SK-N-SH (cell line): ENCODE measurements around the gene MS4A3. TPM values are rescaled to one million over a fixed set of nuclear protein-coding genes. Genes with fewer than 3 reads are reported as not detected.
"Not testable (repeated sequence)": the region's sequence is repeated elsewhere in the genome, so short reads cannot be mapped to it uniquely, and the experiment has no call there.

Experiments used
- CTCF ChIA-PET: fragments of 300-600, 350-600 bp; formaldehyde crosslinking; extraction: SDS; loops from one replicate; lab custom pipeline; 2021; lab: Yijun Ruan, JAX
- POLR2A ChIA-PET: fragments of 350-600 bp; sonication (Branson Sonifier 250); formaldehyde crosslinking; extraction: SDS; loops from one replicate; lab custom pipeline; 2020; ENCODE audit warnings: antibody characterized with exemption, inconsistent platforms; lab: Yijun Ruan, JAX
- DNase-seq: peaks from one replicate; pipeline ENCODE4 v3.0.0; 2012
- H2AFZ ChIP-seq: fragments of 200-600 bp; sonication (generic); 2 replicates; pipeline ENCODE4 v1.8.1; 2016; ENCODE audit warnings: antibody characterized with exemption, mild to moderate bottlenecking, low read depth
- H3F3A ChIP-seq: fragments of 200-600 bp; sonication (generic); replicated peaks from 2 replicates; pipeline ENCODE3; 2016; ENCODE audit warnings: antibody characterized with exemption, mild to moderate bottlenecking; ENCODE audit not compliant: insufficient read depth
- H3K27ac ChIP-seq, 2 experiments: fragments of 200-500 bp in 1 of 2; fragments of 200-600 bp in 1 of 2; sonication (Bioruptor generic) in 1 of 2; sonication (generic), shearing (Covaris generic) in 1 of 2; 2 replicates each; pipeline versions ENCODE4 v1.5.1 to v1.6.1; 2014 to 2016; ENCODE audit warnings: low read depth in 2 of 2, inconsistent platforms in 1 of 2, low read length in 1 of 2, mild to moderate bottlenecking in 1 of 2, mixed read lengths in 1 of 2
- H3K27me3 ChIP-seq: fragments of 200-600 bp; sonication (generic), shearing (Covaris generic); 2 replicates; pipeline ENCODE4 v1.6.1; 2016; ENCODE audit warnings: mixed run types; ENCODE audit not compliant: insufficient read depth
- H3K36me3 ChIP-seq, 2 experiments: fragments of 200-500 bp in 1 of 2; fragments of 200-600 bp in 1 of 2; sonication (Bioruptor generic) in 1 of 2; sonication (generic) in 1 of 2; replicated peaks in 1 of 2; 2 replicates each; pipeline versions ENCODE3 to v1.5.1; 2014 to 2016; ENCODE audit warnings: low read length in 1 of 2, mild to moderate bottlenecking in 1 of 2; ENCODE audit not compliant: insufficient read depth in 2 of 2, control insufficient read depth in 1 of 2
- H3K4me1 ChIP-seq, 2 experiments: fragments of 200-500 bp in 1 of 2; fragments of 200-600 bp in 1 of 2; sonication (Bioruptor generic) in 1 of 2; sonication (generic), shearing (Covaris generic) in 1 of 2; 2 replicates each; pipeline versions ENCODE4 v1.5.1 to v1.6.1; 2014 to 2016; ENCODE audit warnings: low read depth in 1 of 2, low read length in 1 of 2, mixed run types in 1 of 2; ENCODE audit not compliant: insufficient read depth in 2 of 2, control insufficient read depth in 1 of 2
- H3K4me2 ChIP-seq: fragments of 200-600 bp; sonication (generic), shearing (Covaris generic); 2 replicates; pipeline ENCODE4 v1.6.1; 2017; ENCODE audit warnings: mixed run types
- H3K4me3 ChIP-seq, 2 experiments: fragments of 200-500 bp in 1 of 2; fragments of 200-600 bp in 1 of 2; sonication (Bioruptor generic) in 1 of 2; sonication (generic), shearing (Covaris generic) in 1 of 2; 2 replicates each; pipeline versions ENCODE4 v1.5.1 to v1.8.1; 2014 to 2016; ENCODE audit warnings: low read depth in 2 of 2, inconsistent platforms in 1 of 2, low read length in 1 of 2, mild to moderate bottlenecking in 1 of 2, mixed read lengths in 1 of 2, moderate library complexity in 1 of 2
- H3K79me2 ChIP-seq: fragments of 200-600 bp; sonication (generic); 2 replicates; pipeline ENCODE4 v1.8.1; 2017; ENCODE audit warnings: mild to moderate bottlenecking; ENCODE audit not compliant: insufficient read depth
- H3K9ac ChIP-seq: fragments of 200-600 bp; sonication (generic); 2 replicates; pipeline ENCODE4 v1.6.1; 2017; ENCODE audit warnings: mixed run types
- H3K9me2 ChIP-seq: fragments of 200-600 bp; sonication (generic); 2 replicates; pipeline ENCODE4 v1.6.1; 2017; ENCODE audit warnings: mixed run types
- H3K9me3 ChIP-seq: fragments of 200-600 bp; sonication (generic); 2 replicates; pipeline ENCODE4 v1.6.1; 2017; ENCODE audit warnings: mixed run types, mild to moderate bottlenecking, moderate library complexity
- H4K20me1 ChIP-seq: fragments of 200-600 bp; sonication (generic); 2 replicates; pipeline ENCODE4 v1.6.1; 2017; ENCODE audit warnings: mild to moderate bottlenecking, mixed run types; ENCODE audit not compliant: insufficient read depth
- CTCF ChIP-seq: fragments of 200-600 bp; sonication (generic); IDR thresholded peaks from 2 replicates; pipeline ENCODE4 v1.6.1; 2017; ENCODE audit warnings: antibody characterized with exemption, mild to moderate bottlenecking, moderate library complexity
- ELF1 ChIP-seq: IDR thresholded peaks from 2 replicates; pipeline ENCODE4 v1.4.0; 2012
- EP300 ChIP-seq, 2 experiments: IDR thresholded peaks; 2 replicates each; pipeline versions ENCODE4 v1.4.0 to v1.6.1; 2012; ENCODE audit warnings: borderline replicate concordance in 1 of 2, low read depth in 1 of 2, low read length in 1 of 2
- EZH2phosphoT487 ChIP-seq: fragments of 200-600 bp; sonication (generic); IDR thresholded peaks from 2 replicates; pipeline ENCODE4 v1.6.1; 2017; ENCODE audit warnings: low read depth, mixed run types, mild to moderate bottlenecking, antibody characterized with exemption, moderate library complexity, borderline replicate concordance
- JUND ChIP-seq: IDR thresholded peaks from 2 replicates; pipeline ENCODE4 v1.4.0; 2012
- MEF2A ChIP-seq: IDR thresholded peaks from 2 replicates; pipeline ENCODE4 v1.4.0; 2012; ENCODE audit warnings: low read depth, borderline replicate concordance
- PBX3 ChIP-seq: IDR thresholded peaks from 2 replicates; pipeline ENCODE4; 2012
- RAD21 ChIP-seq: IDR thresholded peaks from 2 replicates; pipeline ENCODE4 v1.6.1; 2012; ENCODE audit warnings: mild to moderate bottlenecking, low read length
- SIN3A ChIP-seq: IDR thresholded peaks from 2 replicates; pipeline ENCODE4 v1.6.1; 2012; ENCODE audit warnings: low read depth, mild to moderate bottlenecking, low read length, moderate library complexity, borderline replicate concordance
- SMC3 ChIP-seq: IDR thresholded peaks from 2 replicates; pipeline ENCODE4 v1.6.1; 2012; ENCODE audit warnings: low read depth, low read length, improper control_type of control experiment
- USF2 ChIP-seq: fragments of 150-350 bp; IDR thresholded peaks from 2 replicates; pipeline ENCODE4 v1.6.1; 2017; ENCODE audit warnings: antibody characterized with exemption, low read length, low read depth, borderline replicate concordance
- YY1 ChIP-seq: IDR thresholded peaks from 2 replicates; pipeline ENCODE4 v1.4.0; 2012; ENCODE audit warnings: low read depth, mild to moderate bottlenecking
- WGBS: methylation state at CpG from one replicate; pipeline ENCODE4 v1.1.6; 2017; ENCODE audit warnings: low lambda C conversion rate; 5-methylcytosine and 5-hydroxymethylcytosine counted together
- polyA plus RNA-seq, 3 experiments: library from polyadenylated mRNA; depleted of rRNA; stranded (reverse); fragments of >200 nt; gene quantifications; 2 replicates each; pipeline ENCODE4 v1.2.3, GENCODE V29; 2012

The MS4A3 gene
- polyA plus RNA-seq, 1 of the 3 experiments (the other 2 are of a cell fraction): not detected

- ChIA-PET POLR2A (no interaction called here), CTCF (no interaction called here)
- 24% methylated on average over 8 of the region's 8 CpGs for WGBS
- H3K36me3 ChIP-seq: no peaks in the 10 kb centered on the region
- H2AFZ ChIP-seq: no peak within 1 kb of the TSS
- no peaks in the 10 kb centered on the region for H3K9me2 ChIP-seq
- H3F3A ChIP-seq: no peaks in the 10 kb centered on the region
- H4K20me1 ChIP-seq: no peaks in the 10 kb centered on the region
- H3K4me3 ChIP-seq: no peak within 1 kb of the TSS
- H3K4me2 ChIP-seq: no peak within 1 kb of the TSS
- no peak within 1 kb of the TSS for H3K9ac ChIP-seq
- H3K9me3 ChIP-seq: no peaks in the 10 kb centered on the region
- H3K4me1 ChIP-seq: no peaks in the 10 kb centered on the region
- no peak for TF ChIP-seq PBX3
- no peaks in the 10 kb centered on the region for H3K27me3 ChIP-seq
- DNase-seq: no peak
- H3K79me2 ChIP-seq: no peaks in the 10 kb centered on the region
- H3K27ac ChIP-seq: no peak within 1 kb of the TSS
Measured at GRCh38 chr11:60040109-60040508, 16.4 kb upstream of the MS4A3 start, which contains the start of gene OOSP2. OOSP2 (plus strand) TSS chr11:60040409; CDS start chr11:60040460, 51 bp downstream.

DNA sequence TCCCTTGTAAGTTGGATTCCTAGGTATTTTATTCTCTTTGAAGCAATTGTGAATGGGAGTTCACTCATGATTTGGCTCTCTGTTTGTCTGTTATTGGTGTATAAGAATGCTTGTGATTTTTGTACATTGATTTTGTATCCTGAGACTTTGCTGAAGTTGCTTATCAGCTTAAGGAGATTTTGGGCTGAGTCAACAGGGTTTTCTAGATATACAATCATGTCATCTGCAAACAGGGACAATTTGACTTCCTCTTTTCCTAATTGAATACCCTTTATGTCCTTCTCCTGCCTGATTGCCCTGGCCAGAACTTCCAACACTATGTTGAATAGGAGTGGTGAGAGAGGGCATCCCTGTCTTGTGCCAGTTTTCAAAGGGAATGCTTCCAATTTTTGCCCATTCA lies 6.0 kb upstream of the MS4A3 start:
- H3K9me3 ChIP-seq, DNase-seq, H3K27me3 ChIP-seq, H3F3A ChIP-seq, H3K4me2 ChIP-seq, H2AFZ ChIP-seq, CTCF ChIA-PET, H3K79me2 ChIP-seq, H3K4me1 ChIP-seq, H3K9me2 ChIP-seq, H4K20me1 ChIP-seq, H3K4me3 ChIP-seq, H3K36me3 ChIP-seq, POLR2A ChIA-PET, H3K27ac ChIP-seq, H3K9ac ChIP-seq: not testable (repeated sequence)

GRCh38 chr11:60050839-60051238 lies 5.6 kb upstream of the MS4A3 start:
- POLR2A ChIA-PET, H3K4me1 ChIP-seq, H3K27ac ChIP-seq, DNase-seq, H3K4me3 ChIP-seq, H4K20me1 ChIP-seq, H3K9ac ChIP-seq, H2AFZ ChIP-seq, H3F3A ChIP-seq, H3K36me3 ChIP-seq, H3K27me3 ChIP-seq, H3K79me2 ChIP-seq, H3K9me2 ChIP-seq, CTCF ChIA-PET, H3K9me3 ChIP-seq, H3K4me2 ChIP-seq: not testable (repeated sequence)
- WGBS: 30% methylated on average over 3 of the region's 3 CpGs

DNA sequence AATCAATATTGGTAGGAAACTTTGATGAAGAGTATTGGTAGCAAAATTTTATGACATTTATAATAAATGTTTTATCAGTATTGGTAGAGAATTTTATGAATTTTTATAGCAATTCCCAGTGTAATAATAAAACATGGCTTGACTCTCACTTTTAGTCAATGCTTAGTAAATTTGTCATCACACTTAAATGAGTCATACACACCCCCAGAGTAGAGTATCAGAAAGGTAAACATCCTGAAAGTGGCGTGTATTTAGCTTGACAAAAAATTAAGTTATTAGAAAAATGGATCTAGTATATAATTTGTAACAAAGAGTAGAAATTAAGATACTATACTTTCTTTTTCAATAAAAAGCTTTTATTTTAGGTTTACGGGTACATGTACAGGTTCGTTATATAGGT lies 2.6 kb downstream of the MS4A3 start:
- ChIA-PET CTCF (interaction anchor here (1.1 kb wide), 1 partner anchor 134 kb away, joined by 3 read pairs; no protein-coding TSS in a partner anchor), POLR2A (no interaction called here)
- TF ChIP-seq YY1 (no peak), MEF2A (no peak), CTCF (no peak), SMC3 (no peak), JUND (no peak), USF2 (no peak), ELF1 (no peak), EZH2phosphoT487 (no peak), EP300 (IDR thresholded peaks at IDR 0.05; ENCODE audit: borderline replicate concordance in 1 of 2, low read depth in 1 of 2, low read length in 1 of 2) (no peak), SIN3A (no peak), PBX3 (no peak), RAD21 (no peak)

More for the DNA sequence above, 2.6 kb downstream of the MS4A3 start:
- no peaks in the 10 kb centered on the region for H3F3A ChIP-seq
- DNase-seq: no peak
- H3K27ac ChIP-seq: no peak overlapping the region
- H4K20me1 ChIP-seq: no peaks in the 10 kb centered on the region
- H3K4me3 ChIP-seq: no peak overlapping the region
- H3K36me3 ChIP-seq: no peaks in the 10 kb centered on the region
- H3K4me2 ChIP-seq: no peak overlapping the region
- no peaks in the 10 kb centered on the region for H3K9me3 ChIP-seq
- 14% methylated on average over 3 of the region's 3 CpGs for WGBS
- no peaks in the 10 kb centered on the region for H3K4me1 ChIP-seq
- no peaks in the 10 kb centered on the region; the same call in 1 of the 2 replicates for H3K27me3 ChIP-seq
- H3K9me2 ChIP-seq: no peaks in the 10 kb centered on the region
- H2AFZ ChIP-seq: no peak overlapping the region
- no peak overlapping the region for H3K9ac ChIP-seq
- no peaks in the 10 kb centered on the region for H3K79me2 ChIP-seq
